HepG2 (cell line): ENCODE data around the gene TENM3. TPM values are rescaled to one million over a fixed set of nuclear protein-coding genes. Genes with fewer than 3 reads are reported as not detected.

Experiments
- ATAC-seq: fragments of 200-7000 bp; cut with Tn5 transposase; 3 replicates; pipeline ENCODE4 v1.9.1; 2020; ENCODE audit warnings: mild to moderate bottlenecking, moderate library complexity
- BruUV-seq: library from RNA; stranded (reverse); fragments of 400-500 nt; replicated peaks from 2 replicates; lab custom pipeline; 2021; lab: Mats Ljungman, UMichigan
- CTCF ChIA-PET: fragments of 300-600 bp; formaldehyde crosslinking; extraction: SDS; loops from one replicate; lab custom pipeline; 2021; ENCODE audit warnings: low total read pairs, inconsistent platforms, low intra/inter-chr PET ratio; lab: Yijun Ruan, JAX
- POLR2A ChIA-PET: fragments of 350-600 bp; sonication (Branson Sonifier 250); formaldehyde crosslinking; loops from one replicate; lab custom pipeline; 2020; ENCODE audit warnings: antibody characterized with exemption, inconsistent platforms; lab: Yijun Ruan, JAX
- DNase-seq: peaks from one replicate; pipeline ENCODE4 v3.0.0-alpha.2; 2015; ENCODE audit warnings: low spot score
- FAIRE-seq: peaks from 3 replicates; lab custom pipeline; 2011; peaks lifted over from hg19 to GRCh38; lab: Jason Lieb, UNC
- H2AFZ ChIP-seq: one replicate; pipeline ENCODE4 v1.6.1; 2011; ENCODE audit warnings: low read length, inconsistent platforms
- H3K27ac ChIP-seq: fragments of 300-600 bp; 3 replicates; pipeline ENCODE4 v1.8.0; 2011; ENCODE audit warnings: mixed run types, mild to moderate bottlenecking, mixed read lengths, low read length, inconsistent platforms; ENCODE audit not compliant: insufficient read depth; ENCODE audit errors: extremely low read length
- H3K27me3 ChIP-seq, 2 experiments: fragments of 200-600 bp in 1 of 2; 2 replicates in 1 of 2; 3 replicates in 1 of 2; pipeline versions ENCODE4 v1.6.0 to v1.8.0; 2011; ENCODE audit warnings: low read length in 2 of 2, mild to moderate bottlenecking in 2 of 2, moderate library complexity in 2 of 2, inconsistent platforms in 1 of 2; ENCODE audit not compliant: insufficient read depth in 2 of 2, control insufficient read depth in 1 of 2
- H3K36me3 ChIP-seq, 2 experiments: fragments of 200-600 bp in 1 of 2; replicated peaks in 1 of 2; 2 replicates in 1 of 2; 3 replicates in 1 of 2; pipeline versions ENCODE4 v1.5.1 to v1.8.0; 2011; ENCODE audit warnings: low read length in 2 of 2, inconsistent platforms in 1 of 2; ENCODE audit not compliant: insufficient read depth in 2 of 2, control insufficient read depth in 1 of 2
- H3K4me1 ChIP-seq: 2 replicates; pipeline ENCODE4 v1.5.1; 2012; ENCODE audit warnings: low read length, inconsistent platforms; ENCODE audit not compliant: insufficient read depth
- H3K4me2 ChIP-seq: 2 replicates; pipeline ENCODE4 v1.6.0; 2011; ENCODE audit warnings: low read depth, low read length, inconsistent platforms
- H3K4me3 ChIP-seq, 3 experiments: fragments of 200-600 bp in 1 of 3; sonication (generic), shearing (Covaris generic) in 1 of 3; replicated peaks in 1 of 3; 2 replicates each; pipeline ENCODE4 v1.5.1; 2011 to 2016; ENCODE audit warnings: low read length in 3 of 3, inconsistent platforms in 2 of 3, low read depth in 2 of 3, mild to moderate bottlenecking in 2 of 3, control low read depth in 1 of 3, mixed read lengths in 1 of 3; ENCODE audit not compliant: insufficient read depth in 1 of 3
- H3K79me2 ChIP-seq: one replicate; pipeline ENCODE4 v1.6.1; 2011; ENCODE audit warnings: low read length, inconsistent platforms; ENCODE audit not compliant: insufficient read depth
- H3K9ac ChIP-seq: 2 replicates; pipeline ENCODE4 v1.6.0; 2011; ENCODE audit warnings: mild to moderate bottlenecking, low read depth, low read length, inconsistent platforms; ENCODE audit not compliant: insufficient read depth
- H3K9me3 ChIP-seq: 2 replicates; pipeline ENCODE4 v1.5.1; 2012; ENCODE audit warnings: mild to moderate bottlenecking, low read length
- H4K20me1 ChIP-seq: 2 replicates; pipeline ENCODE4 v1.6.0; 2011; ENCODE audit warnings: inconsistent platforms, mild to moderate bottlenecking, low read length, moderate library complexity; ENCODE audit not compliant: insufficient read depth
- BRCA1 ChIP-seq: sonication (generic); formaldehyde crosslinking; IDR thresholded peaks from 2 replicates; pipeline ENCODE4 v1.4.0; 2020; ENCODE audit warnings: missing genetic modification reagents
- CREB1 ChIP-seq, 2 experiments: fragments of 450-650 bp in 1 of 2; IDR thresholded peaks; 2 replicates each; pipeline ENCODE4 v1.6.1; 2016 to 2017; ENCODE audit warnings: control low read depth in 1 of 2, mild to moderate bottlenecking in 1 of 2, missing compliant biosample characterization in 1 of 2, missing genetic modification characterization in 1 of 2
- DNMT3B ChIP-seq: conservative IDR thresholded peaks from 2 replicates; pipeline ENCODE4 v1.6.1; 2016; ENCODE audit warnings: missing biosample characterization, control low read depth
- HNF4A ChIP-seq: sonication (generic); formaldehyde crosslinking; IDR thresholded peaks from 2 replicates; pipeline ENCODE4 v1.4.0; 2020; ENCODE audit warnings: missing genetic modification reagents
- KDM5A ChIP-seq: fragments of 200-600 bp; sonication (generic); IDR thresholded peaks from 2 replicates; pipeline ENCODE4 v1.7.0; 2018; ENCODE audit warnings: antibody characterized with exemption, mild to moderate bottlenecking, low read length, borderline replicate concordance
- PAX8 ChIP-seq: sonication (generic); formaldehyde crosslinking; IDR thresholded peaks from 2 replicates; pipeline ENCODE4 v1.8.0; 2022; ENCODE audit warnings: mild to moderate bottlenecking, missing genetic modification reagents, borderline replicate concordance
- TSC22D2 ChIP-seq: sonication (generic); formaldehyde crosslinking; IDR thresholded peaks from 2 replicates; pipeline ENCODE4 v1.5.1; 2020; ENCODE audit warnings: missing genetic modification reagents, mild to moderate bottlenecking, borderline replicate concordance
- ZBTB1 ChIP-seq: sonication (generic); formaldehyde crosslinking; IDR thresholded peaks from 2 replicates; pipeline ENCODE4 v1.4.0; 2020; ENCODE audit warnings: missing genetic modification reagents, borderline replicate concordance
- ZNF124 ChIP-seq: sonication (generic); formaldehyde crosslinking; IDR thresholded peaks from 2 replicates; pipeline ENCODE4 v1.4.0; 2020; ENCODE audit warnings: missing genetic modification reagents
- ZNF292 ChIP-seq: sonication (generic); formaldehyde crosslinking; IDR thresholded peaks from 2 replicates; pipeline ENCODE4 v1.8.1; 2022; ENCODE audit warnings: mild to moderate bottlenecking, low read depth, missing genetic modification reagents, borderline replicate concordance
- ZNF501 ChIP-seq: sonication (generic); formaldehyde crosslinking; IDR thresholded peaks from 2 replicates; pipeline ENCODE4 v1.5.1; 2020; ENCODE audit warnings: mild to moderate bottlenecking, moderate library complexity, missing genetic modification reagents
- WGBS: methylation state at CpG from one replicate; pipeline ENCODE4 v1.1.6; 2017; ENCODE audit warnings: low lambda C conversion rate; 5-methylcytosine and 5-hydroxymethylcytosine counted together
- in situ Hi-C: cut with HindIII; loops from 2 replicates; pipeline ENCODE4 v1.10.0; 2017; ENCODE audit warnings: low pct_unique_long_range_greater_than_20kb; ENCODE audit not compliant: extremely low pct_ligation_motif_present
- intact Hi-C: fragments of 100-400 bp; cut with micrococcal nuclease; formaldehyde crosslinking; loops from one replicate; pipeline ENCODE4 v1.10.0; 2022; ENCODE audit not compliant: unreplicated experiment
- polyA plus RNA-seq, 8 experiments: library from polyadenylated mRNA; depleted of rRNA in 3 of 8; stranded (reverse) in 7 of 8; unstranded in 1 of 8; fragments of >200 nt; fragmentation: Illumina TruSeq in 4 of 8; extraction: Trizol in 4 of 8; gene quantifications; 2 replicates each; pipeline versions ENCODE4 v1.2.1 to v1.2.3, GENCODE V29; 2011 to 2016; ENCODE audit warnings: low read depth in 4 of 8, missing spikeins in 1 of 8, mixed read lengths in 1 of 8; ENCODE audit not compliant: insufficient read depth in 1 of 8
- total RNA-seq, 5 experiments: library from RNA; depleted of rRNA; stranded (reverse); fragments of >200 nt; fragmentation: Illumina TruSeq; extraction: Trizol; gene quantifications; 2 replicates each; pipeline ENCODE4 v1.2.3, GENCODE V29; 2016; ENCODE audit warnings: low read depth in 1 of 5
- TF ChIP-seq, protein P1 (sequence below): sonication (generic); formaldehyde crosslinking; IDR thresholded peaks from 2 replicates; pipeline ENCODE4 v1.8.0; 2022; ENCODE audit warnings: mild to moderate bottlenecking, missing genetic modification reagents, moderate library complexity
- TF ChIP-seq, protein P2 (sequence below): fragments of 450-650 bp; IDR thresholded peaks from 2 replicates; pipeline ENCODE4 v1.6.1; 2017; ENCODE audit warnings: mild to moderate bottlenecking
- TF ChIP-seq, protein P3 (sequence below): IDR thresholded peaks from 2 replicates; pipeline ENCODE4 v1.6.1; 2016; ENCODE audit warnings: missing compliant biosample characterization, missing genetic modification reagents, borderline replicate concordance

TENM3 gene
- total and polyA plus RNA-seq, 2 of the 13 experiments (the other 11 are each of a cell fraction or from before 2014, with no cell fraction given), result 0.04 TPM; not detected in 1

DNA sequence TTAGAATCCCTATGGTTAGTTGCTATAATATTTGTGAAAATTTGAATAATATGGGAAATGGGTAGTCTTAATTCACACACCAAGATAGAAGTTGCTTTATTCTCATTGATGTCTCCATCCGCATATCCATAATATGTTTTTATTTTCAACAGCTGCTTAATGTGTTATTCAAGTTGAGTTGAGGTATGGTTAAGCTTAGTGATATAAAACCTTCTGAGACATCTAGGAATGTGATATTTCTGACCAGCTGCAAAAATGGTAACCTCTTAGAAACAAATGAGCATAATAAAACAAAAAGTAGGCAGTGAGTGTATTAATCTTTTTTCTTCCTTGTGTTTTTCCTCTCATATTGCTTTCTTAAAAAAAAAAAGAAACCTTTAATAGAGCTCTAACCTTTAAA, 172.9 kb downstream of the TENM3 start:
- CTCF ChIA-PET, result no interaction called here
- peaks cover 9% of the 10 kb centered on the region for H3K9me3 ChIP-seq
- DNase-seq, result no peak
- no peak overlapping the region for H3K4me3 ChIP-seq
- no peak for ATAC-seq
- POLR2A ChIA-PET, result no interaction called here
- H3K36me3 ChIP-seq, result no peaks in the 10 kb centered on the region
- H3K27me3 ChIP-seq, result no peaks in the 10 kb centered on the region
- no TSS peak for BruUV-seq
- WGBS, result 45% methylated on average over 1 of the region's 1 CpG
- no peak overlapping the region for H3K4me2 ChIP-seq
- no peak overlapping the region for H3K9ac ChIP-seq
- in situ Hi-C loops, result no loop called here
- no peak for FAIRE-seq
- H2AFZ ChIP-seq, result no peak overlapping the region
- no peaks in the 10 kb centered on the region for H3K4me1 ChIP-seq
- H3K79me2 ChIP-seq, result no peaks in the 10 kb centered on the region
- intact Hi-C loops, result no loop called here
- no peak overlapping the region for H3K27ac ChIP-seq
- no peaks in the 10 kb centered on the region for H4K20me1 ChIP-seq
- TF ChIP-seq PAX8 (no peak), ZNF292 (CRISPR knock-in tag) (no peak), ZNF124 (CRISPR knock-in tag) (no peak), BRCA1 (CRISPR knock-in tag) (no peak), ZBTB1 (CRISPR knock-in tag) (no peak), ZNF501 (CRISPR knock-in tag) (no peak), HNF4A (no peak), KDM5A (no peak), TSC22D2 (no peak), DNMT3B (CRISPR knock-in tag) (no peak), CREB1 (IDR thresholded peaks at IDR 0.05) (no peak), CREB1 (CRISPR knock-in tag; IDR thresholded peaks at IDR 0.05) (no peak)
- TF ChIP-seq, protein P1, sequence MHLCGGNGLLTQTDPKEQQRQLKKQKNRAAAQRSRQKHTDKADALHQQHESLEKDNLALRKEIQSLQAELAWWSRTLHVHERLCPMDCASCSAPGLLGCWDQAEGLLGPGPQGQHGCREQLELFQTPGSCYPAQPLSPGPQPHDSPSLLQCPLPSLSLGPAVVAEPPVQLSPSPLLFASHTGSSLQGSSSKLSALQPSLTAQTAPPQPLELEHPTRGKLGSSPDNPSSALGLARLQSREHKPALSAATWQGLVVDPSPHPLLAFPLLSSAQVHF (CRISPR knock-in tag), result no peak
- TF ChIP-seq, protein P2, sequence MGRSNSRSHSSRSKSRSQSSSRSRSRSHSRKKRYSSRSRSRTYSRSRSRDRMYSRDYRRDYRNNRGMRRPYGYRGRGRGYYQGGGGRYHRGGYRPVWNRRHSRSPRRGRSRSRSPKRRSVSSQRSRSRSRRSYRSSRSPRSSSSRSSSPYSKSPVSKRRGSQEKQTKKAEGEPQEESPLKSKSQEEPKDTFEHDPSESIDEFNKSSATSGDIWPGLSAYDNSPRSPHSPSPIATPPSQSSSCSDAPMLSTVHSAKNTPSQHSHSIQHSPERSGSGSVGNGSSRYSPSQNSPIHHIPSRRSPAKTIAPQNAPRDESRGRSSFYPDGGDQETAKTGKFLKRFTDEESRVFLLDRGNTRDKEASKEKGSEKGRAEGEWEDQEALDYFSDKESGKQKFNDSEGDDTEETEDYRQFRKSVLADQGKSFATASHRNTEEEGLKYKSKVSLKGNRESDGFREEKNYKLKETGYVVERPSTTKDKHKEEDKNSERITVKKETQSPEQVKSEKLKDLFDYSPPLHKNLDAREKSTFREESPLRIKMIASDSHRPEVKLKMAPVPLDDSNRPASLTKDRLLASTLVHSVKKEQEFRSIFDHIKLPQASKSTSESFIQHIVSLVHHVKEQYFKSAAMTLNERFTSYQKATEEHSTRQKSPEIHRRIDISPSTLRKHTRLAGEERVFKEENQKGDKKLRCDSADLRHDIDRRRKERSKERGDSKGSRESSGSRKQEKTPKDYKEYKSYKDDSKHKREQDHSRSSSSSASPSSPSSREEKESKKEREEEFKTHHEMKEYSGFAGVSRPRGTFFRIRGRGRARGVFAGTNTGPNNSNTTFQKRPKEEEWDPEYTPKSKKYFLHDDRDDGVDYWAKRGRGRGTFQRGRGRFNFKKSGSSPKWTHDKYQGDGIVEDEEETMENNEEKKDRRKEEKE, result no peak
- TF ChIP-seq, protein P3, sequence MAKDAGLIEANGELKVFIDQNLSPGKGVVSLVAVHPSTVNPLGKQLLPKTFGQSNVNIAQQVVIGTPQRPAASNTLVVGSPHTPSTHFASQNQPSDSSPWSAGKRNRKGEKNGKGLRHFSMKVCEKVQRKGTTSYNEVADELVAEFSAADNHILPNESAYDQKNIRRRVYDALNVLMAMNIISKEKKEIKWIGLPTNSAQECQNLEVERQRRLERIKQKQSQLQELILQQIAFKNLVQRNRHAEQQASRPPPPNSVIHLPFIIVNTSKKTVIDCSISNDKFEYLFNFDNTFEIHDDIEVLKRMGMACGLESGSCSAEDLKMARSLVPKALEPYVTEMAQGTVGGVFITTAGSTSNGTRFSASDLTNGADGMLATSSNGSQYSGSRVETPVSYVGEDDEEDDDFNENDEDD, result no peak
